ENCODE data around the gene WDR72. TPM values are rescaled to one million over a fixed set of nuclear protein-coding genes. Genes with fewer than 3 reads are reported as not detected.
A peak's percentile ranks its signal among the peaks of the same experiment; 100 is the strongest.

Gene WDR72
- total RNA-seq, 4 donors from 2014 or later = not detected

DNA sequence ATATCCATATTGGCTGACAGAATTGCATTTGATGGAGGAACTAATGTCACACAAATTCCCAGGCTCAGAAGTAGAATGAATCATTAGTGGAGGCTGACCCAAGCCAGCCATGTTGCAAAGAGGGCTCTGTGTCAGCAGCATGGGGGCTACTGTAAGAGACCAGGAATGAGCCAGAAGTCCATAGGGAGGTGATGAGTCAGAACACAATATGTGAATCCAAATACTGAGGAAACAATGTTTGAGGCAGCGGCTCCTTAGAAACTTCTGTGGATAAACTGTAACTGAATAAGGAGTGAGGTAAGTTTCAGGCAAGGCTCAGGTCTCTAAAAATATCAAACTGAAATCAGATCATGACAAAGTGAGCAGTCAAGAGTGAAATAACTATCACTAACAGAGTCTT lies 170.7 kb downstream of the WDR72 start:
- 65% methylated on average over 1 of the region's 1 CpG for WGBS
- intact Hi-C loops (cut with DNase I) = no loop called here
- H3K27me3 ChIP-seq = no peaks in the 10 kb centered on the region
- TF ChIP-seq EP300 (IDR thresholded peaks at IDR 0.05) (no peak), POLR2AphosphoS5 (IDR thresholded peaks at IDR 0.05) (no peak), POLR2A (IDR thresholded peaks at IDR 0.05; ENCODE audit: low read depth) (no peak)
- TF ChIP-seq, protein P1, sequence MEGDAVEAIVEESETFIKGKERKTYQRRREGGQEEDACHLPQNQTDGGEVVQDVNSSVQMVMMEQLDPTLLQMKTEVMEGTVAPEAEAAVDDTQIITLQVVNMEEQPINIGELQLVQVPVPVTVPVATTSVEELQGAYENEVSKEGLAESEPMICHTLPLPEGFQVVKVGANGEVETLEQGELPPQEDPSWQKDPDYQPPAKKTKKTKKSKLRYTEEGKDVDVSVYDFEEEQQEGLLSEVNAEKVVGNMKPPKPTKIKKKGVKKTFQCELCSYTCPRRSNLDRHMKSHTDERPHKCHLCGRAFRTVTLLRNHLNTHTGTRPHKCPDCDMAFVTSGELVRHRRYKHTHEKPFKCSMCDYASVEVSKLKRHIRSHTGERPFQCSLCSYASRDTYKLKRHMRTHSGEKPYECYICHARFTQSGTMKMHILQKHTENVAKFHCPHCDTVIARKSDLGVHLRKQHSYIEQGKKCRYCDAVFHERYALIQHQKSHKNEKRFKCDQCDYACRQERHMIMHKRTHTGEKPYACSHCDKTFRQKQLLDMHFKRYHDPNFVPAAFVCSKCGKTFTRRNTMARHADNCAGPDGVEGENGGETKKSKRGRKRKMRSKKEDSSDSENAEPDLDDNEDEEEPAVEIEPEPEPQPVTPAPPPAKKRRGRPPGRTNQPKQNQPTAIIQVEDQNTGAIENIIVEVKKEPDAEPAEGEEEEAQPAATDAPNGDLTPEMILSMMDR (IDR thresholded peaks at IDR 0.05) = no peak
- H3K4me1 ChIP-seq = no peaks in the 10 kb centered on the region
- no peak overlapping the region for H3K27ac ChIP-seq (replicated peaks in 1 of 4)
- DNase-seq (ENCODE audit: extremely low spot score) = no peak
- H3K4me3 ChIP-seq = no peak overlapping the region
- no peaks in the 10 kb centered on the region for H3K36me3 ChIP-seq
- H3K9me3 ChIP-seq = no peaks in the 10 kb centered on the region

DNA sequence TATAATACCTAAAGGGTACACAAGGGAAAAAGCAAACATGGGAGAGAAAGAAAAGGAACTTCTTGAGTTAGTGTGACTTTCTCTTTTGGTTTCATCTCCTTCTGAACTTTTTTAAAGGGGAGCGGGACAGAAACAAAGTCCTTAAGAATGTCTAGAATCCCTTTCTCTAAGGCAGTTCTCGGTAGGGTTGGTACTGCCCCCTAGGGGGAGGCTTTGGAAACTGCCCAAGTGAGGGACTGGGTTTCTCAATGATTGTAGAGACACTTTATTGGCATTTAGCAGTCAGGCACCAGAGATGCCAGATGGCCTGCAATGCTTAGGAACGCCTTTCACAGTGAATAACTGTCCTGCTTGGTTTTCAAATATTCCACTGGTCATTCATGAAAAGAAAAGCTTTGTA lies 172.7 kb downstream of the WDR72 start:
- Histone ChIP-seq H3K9me3 (no peaks in the 10 kb centered on the region), H3K27ac (replicated peaks in 1 of 4) (no peak overlapping the region), H3K4me1 (no peaks in the 10 kb centered on the region), H3K36me3 (no peaks in the 10 kb centered on the region), H3K4me3 (no peak overlapping the region), H3K27me3 (no peaks in the 10 kb centered on the region)
- TF ChIP-seq POLR2AphosphoS5 (IDR thresholded peaks at IDR 0.05) = no peak
- TF ChIP-seq, protein P1 (IDR thresholded peaks at IDR 0.05) = peak in 1 of 3 experiments; percentile 17
- intact Hi-C loops (cut with DNase I) = no loop called here
- WGBS = 46% methylated on average over 3 of the region's 3 CpGs
- DNase-seq (ENCODE audit: extremely low spot score) = no peak

DNA sequence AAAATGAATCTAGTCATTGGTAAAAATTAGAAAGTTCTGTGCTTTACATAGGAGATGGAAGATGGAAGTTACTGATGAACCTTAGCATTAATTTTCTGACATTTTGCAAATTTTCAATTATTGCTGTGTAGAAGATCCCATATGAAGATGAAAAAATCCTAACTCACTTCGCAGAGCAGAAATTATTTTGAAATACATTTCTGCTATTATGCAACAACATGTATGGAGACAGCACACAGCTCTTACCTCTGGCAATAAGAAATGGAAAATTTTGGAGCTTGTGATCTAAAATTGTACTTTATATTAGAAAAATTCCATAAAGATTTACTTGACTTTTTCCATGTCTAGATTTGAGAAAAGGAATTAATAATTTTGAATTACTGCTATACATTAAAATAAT lies 177.9 kb downstream of the WDR72 start:
- WGBS = 83% methylated on average over 1 of the region's 1 CpG
- no peak overlapping the region for H3K27ac ChIP-seq (replicated peaks in 1 of 4)
- intact Hi-C loops (cut with DNase I) = no loop called here
- no peaks in the 10 kb centered on the region for H3K4me1 ChIP-seq
- TF ChIP-seq POLR2A (IDR thresholded peaks at IDR 0.05; ENCODE audit: low read depth) (no peak), POLR2AphosphoS5 (IDR thresholded peaks at IDR 0.05) (no peak), EP300 (IDR thresholded peaks at IDR 0.05) (no peak)
- TF ChIP-seq, protein P1 (IDR thresholded peaks at IDR 0.05) = no peak
- no peak overlapping the region for H3K4me3 ChIP-seq
- H3K9me3 ChIP-seq = no peaks in the 10 kb centered on the region
- no peaks in the 10 kb centered on the region for H3K27me3 ChIP-seq
- H3K36me3 ChIP-seq = no peaks in the 10 kb centered on the region
- DNase-seq (ENCODE audit: extremely low spot score) = no peak

DNA sequence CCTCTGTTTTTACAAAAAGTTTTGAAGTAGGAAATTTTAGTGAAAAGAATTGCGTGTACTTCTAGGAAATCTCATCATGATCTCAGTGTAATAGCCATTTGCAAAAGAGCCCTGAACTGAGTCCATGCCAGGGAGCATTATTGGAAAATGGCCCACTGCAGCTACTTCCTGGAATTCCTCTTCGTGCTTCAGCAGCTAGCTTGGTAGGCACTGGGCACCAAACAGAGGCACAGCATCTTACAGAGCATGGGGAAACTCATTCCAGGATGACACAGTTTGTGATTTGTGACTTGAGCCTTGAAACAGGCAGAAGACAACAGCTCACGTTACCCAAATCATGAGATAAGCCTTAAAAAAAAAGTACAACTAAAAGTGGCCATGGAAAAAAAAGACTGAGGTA lies 179.1 kb downstream of the WDR72 start:
- DNase-seq (ENCODE audit: extremely low spot score) = no peak
- intact Hi-C loops (cut with DNase I) = no loop called here
- H3K27me3 ChIP-seq = no peaks in the 10 kb centered on the region
- no peaks in the 10 kb centered on the region for H3K36me3 ChIP-seq
- no peak overlapping the region for H3K4me3 ChIP-seq
- H3K27ac ChIP-seq (replicated peaks in 1 of 4) = no peak overlapping the region
- no peaks in the 10 kb centered on the region for H3K4me1 ChIP-seq
- TF ChIP-seq EP300 (IDR thresholded peaks at IDR 0.05) (no peak), POLR2A (IDR thresholded peaks at IDR 0.05; ENCODE audit: low read depth) (no peak), POLR2AphosphoS5 (IDR thresholded peaks at IDR 0.05) (no peak)
- TF ChIP-seq, protein P1 (IDR thresholded peaks at IDR 0.05) = no peak
- 42% methylated on average over 3 of the region's 3 CpGs for WGBS
- H3K9me3 ChIP-seq = no peaks in the 10 kb centered on the region

DNA sequence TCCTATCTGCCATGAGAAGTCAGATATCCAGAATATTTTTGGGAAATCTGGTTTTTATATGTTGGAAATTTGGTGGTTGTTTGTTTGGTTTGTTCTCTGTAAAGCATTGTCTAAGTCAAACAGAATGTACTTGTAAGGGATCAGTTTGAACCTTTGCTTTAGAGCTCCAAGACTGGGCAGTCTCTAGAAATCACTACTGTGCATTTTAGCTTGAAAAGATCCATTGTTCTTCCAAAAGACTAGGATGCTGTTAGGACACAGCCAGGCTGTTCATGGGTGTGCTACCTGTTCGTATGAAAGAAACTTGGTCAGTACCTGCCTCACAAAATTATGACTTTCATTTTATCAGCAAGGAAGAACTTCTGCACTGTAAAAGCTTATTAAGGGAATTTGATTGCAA lies 182.6 kb downstream of the WDR72 start:
- Histone ChIP-seq H3K27ac (replicated peaks in 1 of 4) (no peak overlapping the region), H3K4me1 (no peaks in the 10 kb centered on the region), H3K27me3 (peaks cover 0 to 8% (median 0%) of the 10 kb centered on the region in 4 donors), H3K9me3 (no peaks in the 10 kb centered on the region), H3K4me3 (no peak overlapping the region), H3K36me3 (no peaks in the 10 kb centered on the region)
- no peak for DNase-seq (ENCODE audit: extremely low spot score)
- intact Hi-C loops (cut with DNase I) = no loop called here
- TF ChIP-seq, protein P1 (IDR thresholded peaks at IDR 0.05) = no peak
- TF ChIP-seq POLR2AphosphoS5 (IDR thresholded peaks at IDR 0.05) = no peak
- TF ChIP-seq POLR2A (IDR thresholded peaks at IDR 0.05; ENCODE audit: low read depth) = no peak
- no peak for TF ChIP-seq EP300 (IDR thresholded peaks at IDR 0.05)
- WGBS = 64% methylated on average over 1 of the region's 1 CpG
